AG09309 (cell line): ENCODE data around the gene RPS6KA4.

Source experiments
- DNase-seq: peaks from one replicate; pipeline ENCODE4 v3.0.0-alpha.2; 2010; ENCODE audit warnings: low read depth
- H3K4me3 ChIP-seq: 2 replicates; pipeline ENCODE4 v1.5.1; 2011; ENCODE audit warnings: mild to moderate bottlenecking, low read depth, low read length, moderate library complexity; ENCODE audit not compliant: control insufficient read depth
- CTCF ChIP-seq: IDR thresholded peaks from 2 replicates; pipeline ENCODE4 v1.5.1; 2011; ENCODE audit warnings: mild to moderate bottlenecking, low read depth, low read length, inconsistent platforms; ENCODE audit not compliant: insufficient read depth, control insufficient read depth; ENCODE audit errors: missing control alignments

Gene RPS6KA4

GRCh38 chr11:64338716-64339115 lies 20.2 kb upstream of the RPS6KA4 start:
- no peak for TF ChIP-seq CTCF
- H3K4me3 ChIP-seq = no peak overlapping the region
- DNase-seq = no peak

GRCh38 chr11:64339286-64339685 lies 19.7 kb upstream of the RPS6KA4 start:
- TF ChIP-seq CTCF = no peak
- no peak for DNase-seq
- no peak overlapping the region for H3K4me3 ChIP-seq

- no peak for DNase-seq
- TF ChIP-seq CTCF = no peak
- no peak within 1 kb of the TSS for H3K4me3 ChIP-seq
These were observed 19.1 kb upstream of the RPS6KA4 start, which contains the start of gene CCDC88B for GRCh38 chr11:64339754-64340408. Gene CCDC88B (plus strand): TSS chr11:64340204. CDS start chr11:64340267, 63 bp downstream.

- DNase-seq = no peak
- no peak overlapping the region for H3K4me3 ChIP-seq
- no peak for TF ChIP-seq CTCF
These were observed 18.2 kb upstream of the RPS6KA4 start for GRCh38 chr11:64340671-64341335.

GRCh38 chr11:64341429-64341828 lies 17.5 kb upstream of the RPS6KA4 start:
- no peak for TF ChIP-seq CTCF
- H3K4me3 ChIP-seq = no peak overlapping the region
- DNase-seq = no peak

GRCh38 chr11:64341851-64342791 lies 16.8 kb upstream of the RPS6KA4 start:
- peak overlapping the region; percentile 39 for H3K4me3 ChIP-seq
- TF ChIP-seq CTCF = no peak
- DNase-seq = no peak
